Activated CD4-positive, alpha-beta memory T cell treated with anti-CD3 and anti-CD28 coated beads, Interleukin-2, amount 10 ng/mL, durations not matched to agents 7 days and 5 days (primary cell): ENCODE data around the gene NPAS1. TPM values are rescaled to one million over a fixed set of nuclear protein-coding genes. Genes with fewer than 3 reads are reported as not detected.
A peak's percentile ranks its signal among the peaks of the same experiment; 100 is the strongest.

ENCODE experiments used
- CTCF ChIA-PET: fragments of 350-600 bp; sonication (Branson Sonifier 250); formaldehyde crosslinking; loops from one replicate; lab custom pipeline; 2021; ENCODE audit warnings: antibody characterized with exemption, inconsistent platforms; lab: Charles Lee
- POLR2A ChIA-PET: fragments of 350-600 bp; sonication (Branson Sonifier 250); formaldehyde crosslinking; loops from one replicate; lab custom pipeline; 2021; ENCODE audit warnings: antibody characterized with exemption; lab: Charles Lee
- DNase-seq: peaks from one replicate; pipeline ENCODE4 v3.0.0-alpha.2; 2020
- H3K27ac Mint-ChIP-seq: one replicate; pipeline ENCODE4 v1.8.0; 2021; ENCODE audit warnings: mild to moderate bottlenecking, mixed read lengths
- H3K27me3 Mint-ChIP-seq: one replicate; pipeline ENCODE4 v1.8.0; 2021; ENCODE audit warnings: mixed read lengths
- H3K36me3 Mint-ChIP-seq: one replicate; pipeline ENCODE4 v1.8.0; 2021; ENCODE audit warnings: low read depth, mixed read lengths
- H3K4me1 Mint-ChIP-seq: one replicate; pipeline ENCODE4 v1.8.0; 2021; ENCODE audit warnings: mixed read lengths
- H3K4me3 Mint-ChIP-seq: one replicate; pipeline ENCODE4 v1.8.0; 2021; ENCODE audit warnings: mild to moderate bottlenecking, mixed read lengths
- H3K9me3 Mint-ChIP-seq: one replicate; pipeline ENCODE4 v1.8.0; 2021; ENCODE audit warnings: mixed read lengths
- total RNA-seq, 2 experiments: library from RNA; stranded (reverse); gene quantifications; one replicate each; pipeline ENCODE4 v1.2.3, GENCODE V29; 2021

Gene NPAS1
- total RNA-seq, 2 experiments from 2014 or later, result 0.20 to 0.48 TPM

- Mint-ChIP-seq H3K9me3 (no peaks in the 10 kb centered on the region), H3K4me3 (no peak overlapping the region), H3K27ac (peak overlapping the region; percentile 40), H3K27me3 (no peaks in the 10 kb centered on the region), H3K4me1 (peaks cover 17% of the 10 kb centered on the region), H3K36me3 (peaks cover 76% of the 10 kb centered on the region)
- POLR2A ChIA-PET, result interaction anchor here (0.7 to 2.2 kb wide), 3 partner anchors 9 to 28 kb away, joined by 3 to 5 read pairs (median 5); partner anchors contain the start of gene ZC3H4
- CTCF ChIA-PET, result interaction anchor here (1.2 kb wide), 1 partner anchor 9 kb away, joined by 3 read pairs; no protein-coding TSS in a partner anchor
- DNase-seq, result no peak
Measured at GRCh38 chr19:47084879-47085439, 65.3 kb downstream of the NPAS1 start.

GRCh38 chr19:47086280-47086679 is 66.6 kb downstream of the NPAS1 start:
- Mint-ChIP-seq H3K27me3 (no peaks in the 10 kb centered on the region), H3K36me3 (peaks cover 78% of the 10 kb centered on the region), H3K9me3 (no peaks in the 10 kb centered on the region), H3K27ac (peak overlapping the region; percentile 23), H3K4me3 (no peak overlapping the region), H3K4me1 (peaks cover 26% of the 10 kb centered on the region)
- ChIA-PET CTCF (no interaction called here), POLR2A (interaction anchor here (3.4 kb wide), 1 partner anchor 26 kb away, joined by 20 read pairs; the partner anchor contains the start of gene ZC3H4)
- DNase-seq, result no peak

GRCh38 chr19:47089767-47090350 is 70.2 kb downstream of the NPAS1 start:
- Mint-ChIP-seq H3K27me3 (no peaks in the 10 kb centered on the region), H3K27ac (peak overlapping the region; percentile 35), H3K4me3 (peak overlapping the region; percentile 65), H3K4me1 (peaks cover 54% of the 10 kb centered on the region), H3K9me3 (no peaks in the 10 kb centered on the region), H3K36me3 (peaks cover 82% of the 10 kb centered on the region)
- POLR2A ChIA-PET, result no interaction called here
- no peak for DNase-seq
- CTCF ChIA-PET, result no interaction called here

GRCh38 chr19:47093254-47093653 is 73.6 kb downstream of the NPAS1 start:
- Mint-ChIP-seq H3K4me3 (peak overlapping the region; percentile 79), H3K36me3 (peaks cover 72% of the 10 kb centered on the region), H3K27ac (peak overlapping the region; percentile 91), H3K4me1 (peaks cover 81% of the 10 kb centered on the region), H3K9me3 (no peaks in the 10 kb centered on the region), H3K27me3 (no peaks in the 10 kb centered on the region)
- POLR2A ChIA-PET, result interaction anchor here (0.9 to 10.2 kb wide), 8 partner anchors 9 to 306 kb away, joined by 3 to 704 read pairs (median 6); partner anchors contain the start of genes SAE1 and ZC3H4
- CTCF ChIA-PET, result interaction anchor here (0.8 to 2.5 kb wide), 9 partner anchors 9 to 154 kb away, joined by 3 to 10 read pairs (median 4); partner anchors contain the start of gene ZC3H4
- DNase-seq, result peak; percentile 50

GRCh38 chr19:47093841-47094240 is 74.2 kb downstream of the NPAS1 start:
- peak; percentile 53 for DNase-seq
- CTCF ChIA-PET, result interaction anchor here (0.8 to 2.5 kb wide), 11 partner anchors 9 to 154 kb away, joined by 3 to 10 read pairs (median 4); partner anchors contain the start of genes SAE1 and ZC3H4
- H3K9me3 Mint-ChIP-seq, result no peaks in the 10 kb centered on the region
- POLR2A ChIA-PET, result interaction anchor here (0.9 to 10.2 kb wide), 9 partner anchors 10 to 307 kb away, joined by 3 to 704 read pairs (median 6); partner anchors contain the start of genes SAE1 and ZC3H4
- peak overlapping the region; percentile 91 for H3K27ac Mint-ChIP-seq
- H3K4me3 Mint-ChIP-seq, result peak overlapping the region; percentile 79
- H3K4me1 Mint-ChIP-seq, result peaks cover 83% of the 10 kb centered on the region
- no peaks in the 10 kb centered on the region for H3K27me3 Mint-ChIP-seq
- H3K36me3 Mint-ChIP-seq, result peaks cover 71% of the 10 kb centered on the region

GRCh38 chr19:47094557-47095475 is 75.2 kb downstream of the NPAS1 start:
- peaks cover 83% of the 10 kb centered on the region for H3K4me1 Mint-ChIP-seq
- peak overlapping the region; percentile 79 for H3K4me3 Mint-ChIP-seq
- POLR2A ChIA-PET, result interaction anchor here (0.7 to 10.2 kb wide), 12 partner anchors 11 to 179 kb away, joined by 4 to 704 read pairs (median 6); partner anchors contain the start of genes SAE1 and ZC3H4
- DNase-seq, result peak; percentile 74
- H3K9me3 Mint-ChIP-seq, result no peaks in the 10 kb centered on the region
- no peaks in the 10 kb centered on the region for H3K27me3 Mint-ChIP-seq
- peaks cover 66% of the 10 kb centered on the region for H3K36me3 Mint-ChIP-seq
- peak overlapping the region; percentile 91 for H3K27ac Mint-ChIP-seq
- CTCF ChIA-PET, result interaction anchor here (0.7 to 2.2 kb wide), 9 partner anchors 13 to 162 kb away, joined by 3 to 9 read pairs (median 5); partner anchors contain the start of genes SAE1 and ZC3H4

Other genes with a start within 250 kb of the NPAS1 start
- gene SLC1A5, start 231.2 kb upstream of the NPAS1 start, total RNA-seq, result 100 to 1,000 TPM; 200 to 208 TPM
- gene AP2S1, start 169.0 kb upstream of the NPAS1 start, total RNA-seq, result 100 to 1,000 TPM; 116 to 117 TPM
- 10 to 100 TPM; 35.4 to 36.0 TPM for gene ARHGAP35, start 158.8 kb upstream of the NPAS1 start, total RNA-seq
- gene TMEM160, start 28.8 kb downstream of the NPAS1 start, total RNA-seq, result 10 to 100 TPM; 56.2 to 56.3 TPM
- gene ZC3H4, start 93.9 kb downstream of the NPAS1 start, total RNA-seq, result 100 to 1,000 TPM in 1 of 2 experiments, 10 to 100 TPM in 1; 98.3 to 104 TPM
- 100 to 1,000 TPM; 150 TPM for gene SAE1, start 111.0 kb downstream of the NPAS1 start, total RNA-seq
- gene BBC3, start 211.4 kb downstream of the NPAS1 start, total RNA-seq, result 10 to 100 TPM; 17.3 to 19.0 TPM
- 10 to 100 TPM; 29.9 to 30.2 TPM for gene CCDC9, start 236.7 kb downstream of the NPAS1 start, total RNA-seq